HG03565 (cell line): ENCODE measurements around the gene SLC44A5.
A peak's percentile ranks its signal among the peaks of the same experiment; 100 is the strongest.
"Not testable (repeated sequence)": the region's sequence is repeated elsewhere in the genome, so short reads cannot be mapped to it uniquely, and the experiment has no call there.

Experiments used
- ATAC-seq: cut with Tn5 transposase; IDR thresholded peaks from one replicate; pipeline ENCODE4 v1.9.1; 2021; ENCODE audit warnings: mild to moderate bottlenecking, moderate library complexity; ENCODE audit not compliant: unreplicated experiment

The SLC44A5 gene

DNA sequence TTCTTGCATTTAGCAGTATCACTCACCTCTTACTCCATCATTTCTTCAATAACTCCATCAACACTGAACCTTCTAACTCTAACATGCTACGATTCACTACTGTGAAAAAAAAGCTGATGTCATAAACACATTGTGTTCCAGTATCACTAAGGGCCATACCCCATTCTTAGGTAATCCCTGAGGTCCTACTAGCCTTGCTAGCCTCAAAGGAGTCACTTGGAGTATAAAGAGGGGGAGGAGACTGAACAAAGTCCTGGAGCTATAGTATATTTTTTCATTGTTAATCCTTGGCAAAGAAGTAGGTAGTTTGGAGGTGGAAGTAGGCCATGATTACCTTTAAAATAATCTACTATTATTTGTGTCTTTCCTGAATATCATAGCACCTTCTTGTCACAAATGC, at the start of gene SLC44A5:
TSS of gene SLC44A5 (minus strand) at position 101 of the 400 bp plus-strand sequence. CDS start 69,667 bp downstream, outside the sequence.
- ATAC-seq, result no peak

DNA sequence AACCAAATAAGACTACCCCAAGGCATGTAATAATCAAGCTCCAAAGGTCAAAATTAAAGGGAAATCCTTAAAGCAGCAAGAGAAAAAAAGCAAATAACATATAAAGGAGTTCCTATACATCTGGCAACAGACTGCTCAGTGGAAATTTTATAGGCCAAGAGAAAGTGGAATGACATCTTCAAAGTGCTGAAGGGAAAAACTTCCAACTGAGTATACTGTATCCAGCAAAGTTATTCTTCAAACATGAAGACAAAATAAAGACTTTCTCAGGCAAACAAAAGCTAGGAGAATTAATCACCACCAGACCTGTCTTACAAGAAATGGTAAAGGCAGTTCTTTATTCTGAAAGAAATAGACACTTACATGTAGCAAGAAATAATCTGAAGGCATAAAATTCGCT, 45.0 kb upstream of the SLC44A5 start:
- no peak for ATAC-seq

DNA sequence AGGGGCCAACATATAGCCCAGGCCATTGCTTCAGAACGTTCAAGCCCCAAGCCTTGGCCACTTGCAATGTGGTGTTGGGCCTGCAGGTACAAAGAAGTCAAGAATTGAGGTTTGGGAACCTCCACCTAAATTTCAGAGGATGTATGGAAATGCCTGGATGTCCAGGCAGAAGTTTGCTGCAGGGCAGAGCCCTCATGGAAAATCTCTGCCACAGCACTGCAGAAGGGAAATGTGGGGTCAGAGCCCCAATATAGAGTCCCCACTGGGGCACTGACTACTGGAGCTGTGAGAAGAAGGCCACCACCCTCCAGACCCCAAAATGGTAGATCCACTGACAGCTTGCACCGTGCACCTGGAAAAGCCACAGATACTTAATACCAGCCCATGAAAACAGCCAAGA, 36.3 kb upstream of the SLC44A5 start:
- ATAC-seq, result not testable (repeated sequence)

DNA sequence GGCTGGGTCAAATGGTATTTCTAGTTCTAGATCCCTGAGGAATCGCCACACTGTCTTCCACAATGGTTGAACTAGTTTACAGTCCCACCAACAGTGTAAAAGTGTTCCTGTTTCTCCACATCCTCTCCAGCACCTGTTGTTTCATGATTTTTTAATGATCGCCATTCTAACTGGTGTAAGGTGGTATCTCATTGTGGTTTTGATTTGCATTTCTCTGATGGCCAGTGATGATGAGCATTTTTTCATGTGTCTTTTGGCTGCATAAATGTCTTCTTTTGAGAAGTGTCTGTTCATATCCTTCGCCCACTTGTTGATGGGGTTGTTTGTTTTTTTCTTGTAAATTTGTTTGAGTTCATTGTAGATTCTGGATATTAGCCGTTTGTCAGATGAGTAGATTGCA, 34.2 kb upstream of the SLC44A5 start:
- ATAC-seq, result not testable (repeated sequence)

DNA sequence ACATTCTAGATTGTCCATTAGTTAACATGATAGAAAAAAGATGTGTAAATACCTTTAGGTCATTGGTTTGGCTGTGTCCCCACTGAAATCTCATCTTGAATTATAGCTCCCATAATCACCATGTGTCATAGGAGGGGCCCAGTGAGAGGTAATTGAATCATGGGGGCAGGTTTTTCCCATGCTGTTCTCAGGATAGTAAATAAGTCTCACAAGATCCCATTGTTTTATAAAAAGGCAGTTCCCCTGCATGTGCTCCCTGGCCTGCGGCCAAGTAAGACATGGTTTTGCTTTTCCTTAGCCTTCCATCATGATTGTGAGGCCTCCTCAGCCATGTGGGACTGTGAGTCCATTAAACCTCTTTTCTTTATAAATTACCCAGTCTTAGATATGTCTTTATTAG, 32.5 kb upstream of the SLC44A5 start:
- ATAC-seq, result no peak

DNA sequence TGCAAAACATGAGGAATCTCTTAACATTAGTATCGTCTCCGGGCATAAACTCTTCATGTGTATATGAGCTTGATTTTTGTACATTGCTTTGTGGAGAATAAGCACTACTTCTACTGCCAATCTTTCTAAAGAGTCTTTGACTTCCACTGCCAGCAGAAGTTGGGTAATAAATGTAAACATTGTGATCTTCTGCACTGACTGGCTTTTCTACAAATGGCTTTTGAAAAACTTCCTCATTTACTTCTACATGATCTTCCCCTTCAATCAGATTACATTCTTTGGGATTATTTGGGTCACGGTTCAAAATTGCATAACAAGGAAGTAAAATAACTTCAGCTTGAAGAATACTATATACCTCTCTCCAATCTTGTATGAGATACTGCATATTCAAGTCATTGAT, 30.4 kb upstream of the SLC44A5 start:
- ATAC-seq, result no peak

DNA sequence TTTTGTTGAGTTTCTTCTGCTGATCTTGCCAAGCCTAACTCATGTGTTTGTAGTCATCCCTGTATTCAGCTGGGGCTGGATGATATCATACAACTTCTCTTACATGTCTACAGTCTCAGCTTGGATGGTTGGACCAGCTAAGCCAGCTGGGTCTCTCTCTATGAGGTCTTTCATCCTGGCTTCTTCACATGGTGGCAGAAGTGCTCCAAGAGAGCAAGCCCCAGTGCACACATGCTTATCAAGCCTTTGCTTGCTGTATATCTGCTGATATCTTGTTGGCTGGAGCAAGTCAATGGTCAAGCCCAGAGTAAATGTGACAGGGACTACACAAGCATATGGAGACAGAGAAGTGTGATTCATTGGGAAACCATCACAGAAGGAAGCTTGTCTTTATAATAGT, 29.2 kb upstream of the SLC44A5 start:
- ATAC-seq, result no peak

DNA sequence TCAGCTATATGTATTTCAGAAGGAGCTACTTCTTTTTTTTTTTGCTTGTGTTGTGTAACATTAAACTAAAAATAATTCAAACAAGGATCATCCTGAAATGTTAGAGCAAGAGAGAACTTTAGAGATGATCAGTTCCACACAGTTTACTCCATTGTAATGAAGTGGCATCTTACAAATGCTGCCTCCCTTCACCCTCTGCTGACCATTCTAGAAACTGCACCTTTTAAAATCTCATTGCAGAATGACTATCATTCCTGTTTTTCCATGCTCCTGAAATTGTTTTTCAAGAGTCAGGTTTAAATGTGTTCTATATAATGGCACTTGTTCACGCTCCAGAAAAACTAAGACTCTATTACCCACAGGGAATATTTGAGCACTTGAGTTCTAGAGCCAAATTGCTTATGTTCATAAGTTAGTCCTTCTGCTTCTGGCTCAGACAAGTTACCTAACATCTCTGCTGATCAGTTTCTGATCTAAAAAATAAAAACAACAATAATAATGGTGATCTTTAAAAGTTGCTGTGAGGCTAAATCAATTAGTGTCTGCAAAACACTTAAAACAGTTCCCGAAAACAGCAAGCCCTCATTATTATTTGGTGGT, 21.5 kb upstream of the SLC44A5 start:
- ATAC-seq, result peak; percentile 96

DNA sequence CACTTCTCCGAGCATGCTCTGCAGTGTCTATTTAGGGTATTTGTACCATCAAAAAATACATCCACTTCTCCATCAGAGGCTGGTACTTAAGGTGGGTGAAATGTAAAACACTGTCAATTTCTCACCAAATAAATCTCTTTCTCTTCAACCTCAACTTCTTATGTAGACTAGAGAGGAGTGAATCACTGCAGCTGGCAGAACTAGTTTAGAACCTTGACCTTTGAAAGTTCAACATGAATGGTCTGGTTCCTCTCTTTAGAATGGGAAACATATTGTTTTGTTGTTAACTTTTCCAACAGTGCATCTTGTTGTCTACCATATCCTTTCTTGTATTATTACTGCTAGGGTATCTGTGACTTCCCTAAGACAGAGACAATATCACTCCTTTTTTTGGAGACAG, 20.1 kb upstream of the SLC44A5 start:
- ATAC-seq, result no peak

DNA sequence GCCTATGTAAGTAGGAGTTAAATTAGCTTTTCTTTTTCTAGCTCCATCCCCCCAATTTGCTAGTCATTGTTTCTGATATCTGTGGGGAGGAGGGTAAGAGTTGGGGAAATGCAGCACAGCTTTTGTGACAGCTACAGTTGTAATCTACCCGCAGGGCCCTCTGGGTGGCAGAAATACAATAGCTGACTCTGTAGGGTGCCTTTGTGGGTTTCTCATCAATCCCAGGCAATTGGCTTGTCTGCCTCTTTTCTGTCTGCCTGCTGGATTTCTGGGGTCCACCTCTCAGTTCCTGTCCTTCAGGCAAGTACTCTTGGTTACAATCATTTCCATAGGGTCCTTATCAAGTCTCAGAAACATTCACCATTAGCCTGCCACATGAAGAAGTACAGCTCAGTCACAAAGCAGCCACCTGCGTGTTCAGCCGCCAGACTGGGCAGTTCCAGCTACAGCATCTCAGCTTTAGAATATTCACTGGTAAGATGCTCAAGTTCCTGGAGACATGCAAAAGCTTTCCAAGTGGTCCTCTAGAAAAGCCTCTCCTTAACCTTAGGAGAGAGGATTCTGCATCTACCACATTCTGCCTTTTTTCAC, 19.2 kb upstream of the SLC44A5 start:
- no peak for ATAC-seq

DNA sequence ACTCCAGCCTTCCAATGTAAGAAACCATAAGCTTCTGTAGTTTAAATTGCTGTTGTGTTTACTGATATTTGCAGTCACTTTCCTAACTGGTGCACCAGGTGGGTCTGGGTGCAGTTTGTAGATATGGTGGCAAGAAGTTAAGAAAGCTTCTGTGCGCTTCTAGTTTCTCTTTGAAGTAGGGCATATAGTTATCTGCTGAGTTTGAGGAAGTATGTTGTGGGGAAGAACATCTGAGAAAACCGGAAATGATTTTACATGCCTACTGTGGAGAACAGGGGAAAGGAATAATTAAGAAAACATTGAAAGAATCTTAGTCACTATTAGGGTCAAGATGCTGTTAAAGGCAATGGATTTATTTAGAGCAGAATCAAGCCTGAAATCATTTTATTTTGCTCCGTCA, 14.9 kb upstream of the SLC44A5 start:
- no peak for ATAC-seq

DNA sequence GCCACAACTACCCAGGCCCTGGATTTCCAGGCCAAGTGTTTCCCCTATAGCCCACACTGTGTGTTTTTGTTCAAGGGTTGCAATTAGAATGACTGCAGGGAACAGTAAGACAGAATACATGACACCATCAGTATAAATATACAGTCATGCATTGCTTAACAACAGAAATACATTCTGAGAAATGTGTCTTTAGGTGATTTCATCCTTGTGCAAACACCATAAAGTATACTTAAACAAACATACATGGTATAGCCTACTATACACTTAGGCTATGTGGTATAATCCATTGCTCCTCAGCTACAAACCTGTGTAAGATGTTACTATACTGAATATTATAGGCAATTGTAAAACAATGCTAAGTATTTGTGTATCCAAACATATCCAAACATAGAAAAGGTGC, 7.5 kb upstream of the SLC44A5 start:
- no peak for ATAC-seq

DNA sequence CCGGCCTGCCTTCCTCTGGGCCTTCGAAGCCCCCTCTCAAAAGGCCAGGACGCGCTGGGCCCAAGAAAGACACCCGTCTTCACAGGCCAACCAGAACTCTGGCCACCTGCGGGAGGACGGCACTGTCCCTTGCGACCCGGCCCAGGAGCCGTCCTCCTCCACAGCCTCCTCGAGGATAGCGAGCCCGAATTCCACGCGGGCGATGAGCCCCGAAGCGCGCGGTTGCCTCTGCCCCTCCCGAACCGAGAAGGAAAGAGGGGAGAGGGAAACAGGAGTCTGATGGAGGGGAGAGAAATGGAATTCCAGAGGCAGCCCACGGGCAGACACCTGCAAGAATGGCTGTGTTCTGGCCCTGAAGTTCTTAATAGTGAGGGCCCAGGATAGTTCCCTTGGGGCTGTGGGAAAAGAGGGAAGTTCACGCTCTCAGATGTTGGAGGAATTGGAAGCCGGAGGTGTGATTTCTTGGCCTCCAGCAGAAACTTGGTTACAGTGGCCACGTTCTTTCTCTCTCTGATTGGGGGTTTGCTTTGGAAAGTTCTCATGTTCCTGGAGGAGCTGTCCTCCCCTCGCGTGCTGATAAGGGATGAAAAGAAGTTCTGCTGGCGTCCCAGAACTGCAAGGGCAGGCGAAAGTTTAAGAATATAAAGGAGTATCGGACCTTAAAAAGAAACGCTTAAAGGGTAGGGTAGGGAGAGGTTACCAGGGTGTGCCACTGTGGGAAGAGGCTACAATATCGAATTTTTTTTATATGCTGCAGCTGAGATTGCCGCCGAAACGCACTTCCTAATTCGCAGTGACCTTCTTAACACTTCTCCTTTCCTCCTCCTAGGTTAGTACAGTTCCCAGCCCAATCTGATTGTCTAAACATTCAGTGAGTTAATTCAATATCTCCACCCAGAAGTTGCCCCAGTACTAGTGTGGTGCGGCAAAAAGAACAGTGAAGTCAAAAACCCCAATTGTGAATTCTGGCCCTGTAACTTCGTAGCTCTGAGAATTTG, 5.8 kb upstream of the SLC44A5 start:
- ATAC-seq, result no peak

DNA sequence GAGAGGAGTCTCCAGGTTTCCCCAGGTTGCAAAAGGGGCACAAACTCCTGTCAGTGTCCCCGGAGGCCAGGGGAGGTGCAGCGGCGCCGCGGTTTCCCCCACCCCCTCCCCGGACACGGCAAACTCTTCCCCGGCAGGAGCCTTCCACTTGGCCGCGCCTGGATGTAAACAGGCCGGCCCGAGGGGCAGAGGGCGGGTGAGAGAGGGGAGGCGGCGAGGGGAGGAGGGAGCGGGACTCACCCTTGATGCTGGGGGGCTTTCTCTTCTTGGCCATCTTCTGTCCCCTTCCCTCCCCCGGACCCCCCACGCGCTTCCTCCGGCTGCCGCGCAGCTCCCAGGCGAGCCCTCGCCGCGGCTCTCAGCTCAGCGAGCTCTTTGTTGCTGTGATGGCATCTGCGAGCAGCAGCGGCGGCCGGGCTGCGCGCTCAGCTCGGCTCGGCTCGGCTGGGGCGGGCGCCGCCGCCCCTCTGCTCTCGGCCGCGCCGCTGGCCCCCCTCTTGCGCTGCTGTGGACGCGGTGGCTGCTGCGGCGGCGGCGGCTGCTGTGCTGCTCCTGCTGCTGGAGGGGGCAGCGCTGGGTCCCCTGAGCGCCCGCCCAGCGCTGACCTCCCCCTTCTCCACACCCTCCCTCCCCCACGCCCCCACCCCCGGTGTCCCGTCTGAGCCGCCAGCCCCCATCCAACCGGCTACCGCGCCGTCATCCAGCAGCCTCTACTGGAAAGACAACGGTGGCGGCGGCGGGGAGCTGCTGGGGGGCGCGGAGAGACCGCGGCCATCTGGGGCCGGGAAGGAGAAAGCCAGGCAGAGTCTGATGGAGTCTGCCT, 4.9 kb upstream of the SLC44A5 start:
- ATAC-seq, result no peak

DNA sequence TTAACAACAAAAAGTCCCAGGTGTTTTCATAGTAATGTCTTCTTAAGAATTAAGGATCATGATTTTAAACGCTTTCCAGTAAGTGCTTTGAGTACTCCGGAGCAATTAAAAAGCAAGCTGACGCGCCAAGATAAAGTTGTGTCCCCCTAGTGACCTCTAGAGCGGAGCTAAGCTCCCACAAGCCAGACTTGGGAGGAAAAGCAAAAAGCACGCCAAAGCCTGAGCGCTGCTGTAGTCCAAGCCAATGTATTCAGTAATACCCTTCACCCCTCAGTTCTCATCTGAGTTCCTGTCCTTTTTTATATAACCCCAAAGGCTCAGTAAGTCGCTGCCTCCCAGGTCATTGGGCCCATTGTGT, 3.5 kb upstream of the SLC44A5 start:
- no peak for ATAC-seq

DNA sequence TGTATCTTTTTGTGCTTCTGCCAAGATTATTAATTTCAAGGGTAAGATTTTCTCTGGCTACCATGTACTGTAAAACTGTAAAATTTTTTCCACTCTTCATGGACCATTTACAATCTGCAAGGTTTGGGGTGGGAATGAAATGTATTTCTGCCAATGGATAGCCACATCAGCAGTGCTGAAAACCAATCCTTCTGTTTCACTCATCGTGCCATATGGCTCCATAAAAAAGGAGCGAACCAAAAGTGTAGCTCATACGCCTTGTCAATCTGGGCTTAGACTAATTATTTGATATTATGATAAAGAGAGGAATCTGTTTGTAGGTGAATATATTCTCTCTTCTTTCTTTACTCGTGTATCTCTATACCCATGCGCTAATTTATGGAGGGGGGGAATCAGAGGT, 3.0 kb upstream of the SLC44A5 start:
- no peak for ATAC-seq

DNA sequence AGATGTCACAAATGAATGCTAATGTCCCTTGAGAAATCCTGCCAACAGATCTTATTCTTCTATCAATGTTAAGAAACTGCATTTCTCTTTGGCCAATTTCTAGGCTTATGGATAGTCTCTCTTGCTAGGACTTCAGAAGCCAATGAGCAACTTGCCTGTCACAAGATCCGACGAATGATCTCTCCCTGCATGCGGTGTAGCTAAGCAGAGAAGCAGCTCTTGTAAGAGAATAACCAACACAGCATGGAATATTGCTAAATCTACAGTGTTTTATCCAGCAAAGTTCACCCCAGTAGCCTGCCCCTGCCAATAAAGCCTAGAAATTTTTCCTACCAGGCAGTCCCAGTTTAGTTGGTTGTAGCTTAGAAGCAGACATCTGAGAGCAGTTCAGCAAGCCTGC, 2.1 kb upstream of the SLC44A5 start:
- no peak for ATAC-seq

DNA sequence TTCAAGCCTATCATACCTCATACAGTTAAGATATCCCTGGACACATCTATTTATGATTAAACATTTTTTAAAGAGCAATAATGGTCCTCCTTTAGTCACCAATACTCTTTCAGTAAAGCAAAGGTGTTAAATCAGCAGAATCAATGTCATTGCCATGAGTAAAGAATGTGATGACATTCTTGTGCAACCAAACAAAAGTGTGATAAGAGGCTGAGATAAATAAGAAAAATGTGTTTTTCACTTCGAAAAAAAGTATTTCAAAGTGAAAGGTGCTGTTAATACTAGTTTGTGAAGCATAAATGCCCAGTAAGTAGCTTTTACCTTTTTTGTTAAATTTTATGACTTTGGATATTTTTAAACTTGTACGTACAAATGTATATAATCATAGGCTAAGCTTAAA, 8.4 kb downstream of the SLC44A5 start:
- ATAC-seq, result no peak

DNA sequence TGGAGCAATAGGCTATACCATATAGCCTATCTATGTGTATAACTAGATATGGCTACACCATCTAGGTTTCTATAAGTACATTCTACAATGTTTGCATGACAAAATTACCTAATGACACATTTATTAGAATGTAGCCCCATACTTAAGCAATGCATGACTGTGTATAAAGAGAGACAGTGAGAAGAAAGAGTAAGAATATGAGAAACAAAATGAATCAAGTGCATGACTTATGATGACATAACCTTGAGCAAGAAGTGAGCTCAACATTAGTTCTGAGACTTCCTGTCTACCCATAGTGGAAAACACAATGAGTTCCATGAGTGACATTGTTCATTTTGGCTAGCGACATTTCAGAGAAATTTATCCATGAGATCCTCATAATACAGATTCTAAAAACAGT, 10.1 kb downstream of the SLC44A5 start:
- ATAC-seq, result no peak

DNA sequence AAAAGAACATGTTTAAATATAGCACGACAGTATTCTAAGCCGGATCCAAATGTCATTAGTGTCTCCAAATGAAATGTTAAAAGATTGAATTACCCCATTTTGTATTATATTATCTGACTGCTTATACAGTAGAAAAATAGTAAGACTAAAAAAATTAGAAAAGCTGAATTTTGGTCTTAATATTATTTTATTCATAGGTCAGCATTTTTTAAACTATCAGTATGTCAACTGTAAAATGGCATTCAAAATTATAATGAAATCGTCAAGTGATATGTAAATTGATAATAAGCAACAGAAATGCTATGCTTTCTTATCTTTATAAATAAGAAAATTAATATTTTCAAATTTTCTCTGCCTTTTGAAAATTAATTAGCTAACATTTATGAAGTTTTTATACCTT, 16.6 kb downstream of the SLC44A5 start:
- ATAC-seq, result no peak

DNA sequence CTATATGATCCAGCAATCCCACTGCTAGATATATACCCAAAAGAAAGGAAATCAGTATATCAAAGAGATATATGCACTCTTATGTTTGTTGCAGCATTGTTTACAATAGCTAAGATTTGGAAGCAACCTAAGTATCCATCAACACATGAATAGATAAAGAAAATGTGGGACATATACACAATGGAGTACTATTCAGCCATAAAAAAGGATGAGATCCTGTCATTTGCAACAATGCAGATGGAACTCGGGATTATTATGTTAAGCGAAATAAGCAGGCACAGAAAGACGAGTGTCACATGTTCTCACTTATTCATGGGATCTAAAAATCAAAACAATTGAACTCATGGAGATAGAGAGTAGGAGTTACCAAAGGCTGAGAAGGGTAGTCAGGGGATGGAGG, 17.5 kb downstream of the SLC44A5 start:
- ATAC-seq, result not testable (repeated sequence)
